Activated B cell treated with CpG ODN at 0.5 μM for 24 hours (primary cell): Measurements from ENCODE around the gene PLCH1. TPM values are rescaled to one million over a fixed set of nuclear protein-coding genes. Genes with fewer than 3 reads are reported as not detected.

ENCODE experiments used
- ATAC-seq: fragments of 200-7000 bp; cut with Tn5 transposase; one replicate; pipeline ENCODE4 v1.10.0; 2021; ENCODE audit warnings: low read depth, mild to moderate bottlenecking, moderate library complexity
- CTCF ChIA-PET: fragments of 350-600 bp; sonication (Branson Sonifier 250); formaldehyde crosslinking; loops from one replicate; lab custom pipeline; 2021; ENCODE audit warnings: antibody characterized with exemption; lab: Charles Lee
- POLR2A ChIA-PET: fragments of 350-600 bp; sonication (Branson Sonifier 250); formaldehyde crosslinking; loops from one replicate; lab custom pipeline; 2021; ENCODE audit warnings: antibody characterized with exemption; lab: Charles Lee
- DNase-seq: peaks from one replicate; pipeline ENCODE4 v3.0.0; 2022
- H3K27ac Mint-ChIP-seq: one replicate; pipeline ENCODE4 v1.8.0; 2020; ENCODE audit warnings: mixed read lengths
- H3K27me3 Mint-ChIP-seq: one replicate; pipeline ENCODE4 v1.8.0; 2021; ENCODE audit warnings: mixed read lengths
- H3K36me3 Mint-ChIP-seq: one replicate; pipeline ENCODE4 v1.8.0; 2021; ENCODE audit warnings: low read depth, mixed read lengths
- H3K4me1 Mint-ChIP-seq: one replicate; pipeline ENCODE4 v1.8.0; 2021; ENCODE audit warnings: mixed read lengths
- H3K4me3 Mint-ChIP-seq: one replicate; pipeline ENCODE4 v1.8.0; 2020; ENCODE audit warnings: mild to moderate bottlenecking, mixed read lengths
- H3K9me3 Mint-ChIP-seq: one replicate; pipeline ENCODE4 v1.8.0; 2020; ENCODE audit warnings: mixed read lengths
- intact Hi-C: fragments of 100-400 bp; cut with micrococcal nuclease; formaldehyde crosslinking; loops from one replicate; pipeline ENCODE4 v1.15.1; 2024
- total RNA-seq: library from RNA; stranded (reverse); gene quantifications from 2 replicates; pipeline ENCODE4 v1.2.3, GENCODE V29; 2022
- TF ChIP-seq, protein P1 (sequence below): fragments of 200-600 bp; IDR thresholded peaks from one replicate; pipeline ENCODE4 v1.8.0; 2022; ENCODE audit warnings: antibody characterized with exemption, mild to moderate bottlenecking

The PLCH1 gene
- total RNA-seq, 1 donor from 2014 or later = 0.27 TPM

- H3K36me3 Mint-ChIP-seq = no peaks in the 10 kb centered on the region
- H3K27me3 Mint-ChIP-seq = peaks cover 2% of the 10 kb centered on the region
- no peak overlapping the region for H3K4me3 Mint-ChIP-seq
- no peak overlapping the region for H3K27ac Mint-ChIP-seq
- TF ChIP-seq, protein P1, sequence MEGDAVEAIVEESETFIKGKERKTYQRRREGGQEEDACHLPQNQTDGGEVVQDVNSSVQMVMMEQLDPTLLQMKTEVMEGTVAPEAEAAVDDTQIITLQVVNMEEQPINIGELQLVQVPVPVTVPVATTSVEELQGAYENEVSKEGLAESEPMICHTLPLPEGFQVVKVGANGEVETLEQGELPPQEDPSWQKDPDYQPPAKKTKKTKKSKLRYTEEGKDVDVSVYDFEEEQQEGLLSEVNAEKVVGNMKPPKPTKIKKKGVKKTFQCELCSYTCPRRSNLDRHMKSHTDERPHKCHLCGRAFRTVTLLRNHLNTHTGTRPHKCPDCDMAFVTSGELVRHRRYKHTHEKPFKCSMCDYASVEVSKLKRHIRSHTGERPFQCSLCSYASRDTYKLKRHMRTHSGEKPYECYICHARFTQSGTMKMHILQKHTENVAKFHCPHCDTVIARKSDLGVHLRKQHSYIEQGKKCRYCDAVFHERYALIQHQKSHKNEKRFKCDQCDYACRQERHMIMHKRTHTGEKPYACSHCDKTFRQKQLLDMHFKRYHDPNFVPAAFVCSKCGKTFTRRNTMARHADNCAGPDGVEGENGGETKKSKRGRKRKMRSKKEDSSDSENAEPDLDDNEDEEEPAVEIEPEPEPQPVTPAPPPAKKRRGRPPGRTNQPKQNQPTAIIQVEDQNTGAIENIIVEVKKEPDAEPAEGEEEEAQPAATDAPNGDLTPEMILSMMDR = no peak
- intact Hi-C loops = no loop called here
- POLR2A ChIA-PET = no interaction called here
- DNase-seq = no peak
- no peaks in the 10 kb centered on the region for H3K9me3 Mint-ChIP-seq
- CTCF ChIA-PET = no interaction called here
- ATAC-seq = no peak
- no peaks in the 10 kb centered on the region for H3K4me1 Mint-ChIP-seq
Observed at GRCh38 chr3:155596615-155597014, 148.3 kb downstream of the PLCH1 start.

- Mint-ChIP-seq H3K36me3 (no peaks in the 10 kb centered on the region), H3K27ac (no peak overlapping the region), H3K4me1 (no peaks in the 10 kb centered on the region), H3K9me3 (no peaks in the 10 kb centered on the region), H3K27me3 (peaks cover 2% of the 10 kb centered on the region), H3K4me3 (no peak overlapping the region)
- no peak for ATAC-seq
- intact Hi-C loops = no loop called here
- POLR2A ChIA-PET = no interaction called here
- DNase-seq = no peak
- TF ChIP-seq, protein P1 = no peak
- CTCF ChIA-PET = no interaction called here
Observed at GRCh38 chr3:155595371-155595770, 149.5 kb downstream of the PLCH1 start.

DNA sequence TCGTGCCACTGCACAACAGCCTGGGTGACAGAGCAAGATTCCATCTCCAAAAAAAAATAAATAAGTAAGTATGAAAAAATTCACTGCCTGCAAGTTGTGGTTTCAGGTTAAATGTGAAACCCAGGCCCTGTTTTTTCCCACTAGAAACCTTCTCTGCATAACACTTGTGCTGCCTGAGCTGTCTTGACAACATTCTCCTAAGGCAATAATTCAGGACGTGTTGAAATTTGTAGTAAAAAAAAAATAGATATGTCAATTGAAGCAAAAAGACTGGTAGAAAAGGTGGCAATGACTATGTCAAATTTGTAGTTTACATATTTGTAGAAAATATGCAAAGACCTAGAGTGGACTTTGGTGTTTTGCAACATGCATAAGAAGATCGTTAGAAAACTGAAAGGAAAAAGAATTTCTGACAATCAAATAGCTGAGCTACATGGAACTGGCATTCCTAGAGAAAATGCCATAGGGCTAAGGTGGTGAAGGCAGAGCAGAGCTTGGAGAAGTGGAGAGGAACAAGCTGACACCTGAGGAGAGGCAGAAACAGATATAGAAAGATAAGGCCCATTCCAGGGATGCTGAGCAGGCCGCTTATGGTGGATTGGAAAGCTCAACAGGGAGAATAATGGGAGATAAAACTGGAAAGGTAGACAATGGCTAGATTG lies 150.2 kb downstream of the PLCH1 start:
- CTCF ChIA-PET = no interaction called here

DNA sequence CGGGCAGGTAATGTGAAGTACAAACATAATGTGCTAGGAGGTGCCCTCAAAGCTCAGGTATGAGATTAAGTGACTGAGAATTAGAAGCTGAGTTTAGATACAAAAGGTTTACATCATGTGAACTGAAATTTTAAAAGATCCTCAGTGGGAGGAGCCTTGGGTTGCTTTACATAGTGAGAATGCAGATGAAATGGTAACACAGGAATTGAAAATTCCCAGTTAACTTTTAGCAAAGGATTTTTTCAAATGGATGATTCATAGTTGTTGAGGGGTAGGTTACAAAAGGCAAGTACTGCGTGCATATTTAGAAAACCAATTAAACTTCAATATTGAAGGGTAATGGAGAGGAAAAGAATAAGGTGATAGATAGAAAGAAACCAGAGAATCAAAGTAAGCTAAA lies 157.3 kb downstream of the PLCH1 start:
- CTCF ChIA-PET = no interaction called here
- Mint-ChIP-seq H3K9me3 (no peaks in the 10 kb centered on the region), H3K27ac (no peak overlapping the region), H3K4me1 (no peaks in the 10 kb centered on the region), H3K27me3 (no peaks in the 10 kb centered on the region), H3K36me3 (no peaks in the 10 kb centered on the region), H3K4me3 (no peak overlapping the region)
- DNase-seq (no peak), ATAC-seq (no peak)
- intact Hi-C loops = no loop called here
- POLR2A ChIA-PET = no interaction called here
- TF ChIP-seq, protein P1 = no peak

More for the DNA sequence above, 150.2 kb downstream of the PLCH1 start:
- TF ChIP-seq, protein P1 = no peak
- intact Hi-C loops = no loop called here
- no peaks in the 10 kb centered on the region for H3K36me3 Mint-ChIP-seq
- H3K27ac Mint-ChIP-seq = no peak overlapping the region
- H3K4me1 Mint-ChIP-seq = no peaks in the 10 kb centered on the region
- DNase-seq (no peak), ATAC-seq (no peak)
- H3K4me3 Mint-ChIP-seq = no peak overlapping the region
- H3K27me3 Mint-ChIP-seq = peaks cover 2% of the 10 kb centered on the region
- POLR2A ChIA-PET = no interaction called here
- no peaks in the 10 kb centered on the region for H3K9me3 Mint-ChIP-seq

- TF ChIP-seq, protein P1 = no peak
- ATAC-seq = no peak
- Mint-ChIP-seq H3K36me3 (no peaks in the 10 kb centered on the region), H3K4me1 (no peaks in the 10 kb centered on the region), H3K4me3 (no peak overlapping the region), H3K27ac (no peak overlapping the region), H3K27me3 (no peaks in the 10 kb centered on the region), H3K9me3 (no peaks in the 10 kb centered on the region)
- POLR2A ChIA-PET = no interaction called here
- CTCF ChIA-PET = no interaction called here
- intact Hi-C loops = no loop called here
- no peak for DNase-seq
Observed at GRCh38 chr3:155585384-155585783, 159.5 kb downstream of the PLCH1 start.
